Kidney epithelial cell (primary cell): Measurements from ENCODE around the gene MOB3C. TPM values are rescaled to one million over a fixed set of nuclear protein-coding genes. Genes with fewer than 3 reads are reported as not detected.

ENCODE experiments used
- DNase-seq: peaks from one replicate; pipeline ENCODE4 v3.0.0-alpha.2; 2010; ENCODE audit warnings: low read depth
- H3K27me3 ChIP-seq: 2 replicates; pipeline ENCODE4 v1.6.0; 2011; ENCODE audit warnings: low read length; ENCODE audit not compliant: control insufficient read depth, insufficient read depth
- H3K36me3 ChIP-seq: 2 replicates; pipeline ENCODE4 v1.5.1; 2011; ENCODE audit warnings: low read length; ENCODE audit not compliant: control insufficient read depth, insufficient read depth
- H3K4me3 ChIP-seq: 2 replicates; pipeline ENCODE4 v1.5.1; 2011; ENCODE audit warnings: low read depth, mild to moderate bottlenecking, control low read depth, low read length
- total RNA-seq: library from RNA; depleted of rRNA; stranded (reverse); fragments of >200 nt; gene quantifications from 2 replicates; pipeline ENCODE4 v1.2.3, GENCODE V29; 2015
- TF ChIP-seq, protein P1 (sequence below): IDR thresholded peaks from 2 replicates; pipeline ENCODE4 v1.5.1; 2011; ENCODE audit warnings: mild to moderate bottlenecking, moderate library complexity, low read length, control low read depth, inconsistent platforms; ENCODE audit not compliant: insufficient read depth, poor library complexity, severe bottlenecking

MOB3C gene
- total RNA-seq, 1 donor from 2014 or later: 9.0 TPM

DNA sequence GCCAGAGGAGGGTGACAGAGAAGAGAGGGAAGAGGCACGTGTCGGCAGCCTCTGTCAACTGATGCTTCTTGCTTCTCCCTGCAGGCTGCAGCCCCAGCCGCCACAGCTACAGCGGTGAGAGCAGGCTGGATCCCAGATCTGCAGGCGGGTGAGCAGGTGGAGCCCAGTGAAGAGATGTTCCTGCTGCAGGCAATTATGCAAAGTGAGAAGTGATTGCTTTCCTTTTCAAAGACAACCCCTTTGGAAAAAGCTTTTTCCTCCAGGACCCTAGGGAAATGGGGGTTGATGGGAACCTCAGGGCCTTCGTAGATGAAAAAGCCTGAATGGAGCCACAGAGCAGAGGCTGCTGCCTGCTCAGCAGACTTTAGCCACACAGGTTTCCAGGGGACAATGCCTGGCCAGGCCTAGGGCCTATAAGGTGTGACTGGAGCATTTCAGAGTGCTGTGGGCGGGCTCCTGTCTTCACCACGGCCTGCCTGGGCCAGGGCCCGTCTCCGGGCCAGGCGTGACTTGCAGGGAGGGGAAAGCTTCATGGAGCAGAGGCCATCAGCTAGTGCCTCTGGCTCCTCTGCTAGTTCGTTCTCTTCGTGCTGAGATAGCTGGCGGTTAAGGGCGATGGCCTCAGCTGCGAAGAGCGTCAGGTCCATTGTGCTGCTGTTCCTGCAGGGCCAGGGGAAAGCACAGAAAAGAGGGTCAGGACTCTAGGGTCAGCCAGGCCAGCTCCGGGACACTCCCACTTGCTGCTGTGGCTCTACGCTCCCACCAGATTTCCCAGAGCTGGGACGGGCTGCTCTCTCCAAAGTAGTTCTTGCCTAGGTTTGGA, 58.3 kb downstream of the MOB3C start:
- H3K27me3 ChIP-seq: no peaks in the 10 kb centered on the region

More for the DNA sequence above, 58.3 kb downstream of the MOB3C start:
- Histone ChIP-seq H3K36me3 (no peaks in the 10 kb centered on the region), H3K4me3 (no peak overlapping the region)
- no peak for DNase-seq
- TF ChIP-seq, protein P1, sequence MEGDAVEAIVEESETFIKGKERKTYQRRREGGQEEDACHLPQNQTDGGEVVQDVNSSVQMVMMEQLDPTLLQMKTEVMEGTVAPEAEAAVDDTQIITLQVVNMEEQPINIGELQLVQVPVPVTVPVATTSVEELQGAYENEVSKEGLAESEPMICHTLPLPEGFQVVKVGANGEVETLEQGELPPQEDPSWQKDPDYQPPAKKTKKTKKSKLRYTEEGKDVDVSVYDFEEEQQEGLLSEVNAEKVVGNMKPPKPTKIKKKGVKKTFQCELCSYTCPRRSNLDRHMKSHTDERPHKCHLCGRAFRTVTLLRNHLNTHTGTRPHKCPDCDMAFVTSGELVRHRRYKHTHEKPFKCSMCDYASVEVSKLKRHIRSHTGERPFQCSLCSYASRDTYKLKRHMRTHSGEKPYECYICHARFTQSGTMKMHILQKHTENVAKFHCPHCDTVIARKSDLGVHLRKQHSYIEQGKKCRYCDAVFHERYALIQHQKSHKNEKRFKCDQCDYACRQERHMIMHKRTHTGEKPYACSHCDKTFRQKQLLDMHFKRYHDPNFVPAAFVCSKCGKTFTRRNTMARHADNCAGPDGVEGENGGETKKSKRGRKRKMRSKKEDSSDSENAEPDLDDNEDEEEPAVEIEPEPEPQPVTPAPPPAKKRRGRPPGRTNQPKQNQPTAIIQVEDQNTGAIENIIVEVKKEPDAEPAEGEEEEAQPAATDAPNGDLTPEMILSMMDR: no peak

Other genes starting within 250 kb of the MOB3C start
- 8.5 and 16.6 TPM in 2 replicates for gene FAAH, start 222.5 kb downstream of the MOB3C start, total RNA-seq
- gene DMBX1, start 127.0 kb downstream of the MOB3C start, total RNA-seq: 0.04 TPM in 1 of 2 replicates, not detected in the other
- not detected in 2 replicates for gene KNCN, start 65.2 kb downstream of the MOB3C start, total RNA-seq
- 22.6 and 25.3 TPM in 2 replicates for gene MKNK1, start 12.5 kb downstream of the MOB3C start, total RNA-seq
- gene ATPAF1, start 51.6 kb upstream of the MOB3C start, total RNA-seq: 28.8 and 31.3 TPM in 2 replicates
- not detected in 2 replicates for gene TEX38, start 55.0 kb upstream of the MOB3C start, total RNA-seq
- gene EFCAB14, start 102.3 kb upstream of the MOB3C start, total RNA-seq: 57.3 and 64.4 TPM in 2 replicates
- gene CYP4B1, start 182.2 kb upstream of the MOB3C start, total RNA-seq: not detected in 2 replicates